Measurements from ENCODE around the gene SLC27A4.
"Not testable (repeated sequence)": the region's sequence is repeated elsewhere in the genome, so short reads cannot be mapped to it uniquely, and the experiment has no call there.

SLC27A4 gene

DNA sequence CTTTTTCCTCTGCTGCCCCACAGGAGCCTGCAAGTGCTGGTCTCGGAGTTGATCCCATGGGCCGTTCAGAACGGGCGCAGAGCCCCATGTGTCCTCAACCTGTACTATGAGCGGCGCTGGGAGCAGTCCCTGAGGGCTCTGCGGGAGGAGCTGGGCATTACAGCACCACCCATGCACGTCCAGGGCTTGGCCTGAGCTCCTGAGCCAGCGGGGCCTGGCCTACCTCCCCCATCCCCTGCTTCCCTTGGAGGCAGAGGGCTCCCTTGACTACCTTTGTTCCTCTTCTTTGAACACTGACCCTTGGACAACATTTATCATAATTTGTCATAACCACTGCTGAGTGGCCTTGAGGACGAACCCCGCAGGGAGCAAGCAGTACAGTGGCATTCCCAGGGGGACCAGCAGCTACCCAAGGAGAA, 6.9 kb upstream of the SLC27A4 start:
- H3K36me3 ChIP-seq (ENCODE audit: insufficient read depth, low read length) = peaks cover 10% of the 10 kb centered on the region
- H3K4me3 ChIP-seq (ENCODE audit: low read depth in 1 of 2, low read length in 2 of 2) = no peak overlapping the region
- H3K27me3 ChIP-seq (ENCODE audit: control insufficient read depth in 1 of 2, insufficient read depth in 2 of 2, low read length in 2 of 2) = no peaks in the 10 kb centered on the region
- H3K4me1 ChIP-seq (ENCODE audit: insufficient read depth, low read length) = no peaks in the 10 kb centered on the region
- H3K27ac ChIP-seq (ENCODE audit: low read depth, low read length) = no peak overlapping the region
- H3K9me3 ChIP-seq (ENCODE audit: low read length) = no peaks in the 10 kb centered on the region
- no peak overlapping the region for H3K9ac ChIP-seq (ENCODE audit: low read length)

DNA sequence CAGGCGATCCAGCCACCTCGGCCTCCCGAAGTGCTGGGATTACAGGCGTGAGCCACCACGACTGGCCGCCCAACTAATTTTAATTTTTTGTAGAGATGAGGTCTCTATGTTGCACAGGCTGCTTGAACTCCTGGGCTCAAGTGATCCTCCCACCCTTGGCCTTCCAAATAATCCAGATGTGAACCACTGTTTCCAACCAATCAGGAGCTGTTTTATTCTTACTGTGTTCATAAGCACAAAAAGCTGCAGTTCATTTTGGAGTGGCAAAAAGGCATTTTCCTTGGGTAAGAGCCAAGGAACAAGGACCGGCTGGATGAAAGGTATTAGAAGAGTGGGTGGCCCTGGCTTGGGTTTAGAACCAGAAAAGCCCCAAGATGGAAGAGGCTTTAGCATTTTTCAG, 5.2 kb upstream of the SLC27A4 start:
- no peaks in the 10 kb centered on the region for H3K9me3 ChIP-seq (ENCODE audit: low read length)
- no peak overlapping the region for H3K27ac ChIP-seq (ENCODE audit: low read depth, low read length)
- no peaks in the 10 kb centered on the region for H3K4me1 ChIP-seq (ENCODE audit: insufficient read depth, low read length)
- peaks cover 4% of the 10 kb centered on the region for H3K36me3 ChIP-seq (ENCODE audit: insufficient read depth, low read length)
- H3K9ac ChIP-seq (ENCODE audit: low read length) = no peak overlapping the region
- no peaks in the 10 kb centered on the region for H3K27me3 ChIP-seq (ENCODE audit: control insufficient read depth in 1 of 2, insufficient read depth in 2 of 2, low read length in 2 of 2)
- H3K4me3 ChIP-seq (ENCODE audit: low read depth in 1 of 2, low read length in 2 of 2) = no peak overlapping the region

DNA sequence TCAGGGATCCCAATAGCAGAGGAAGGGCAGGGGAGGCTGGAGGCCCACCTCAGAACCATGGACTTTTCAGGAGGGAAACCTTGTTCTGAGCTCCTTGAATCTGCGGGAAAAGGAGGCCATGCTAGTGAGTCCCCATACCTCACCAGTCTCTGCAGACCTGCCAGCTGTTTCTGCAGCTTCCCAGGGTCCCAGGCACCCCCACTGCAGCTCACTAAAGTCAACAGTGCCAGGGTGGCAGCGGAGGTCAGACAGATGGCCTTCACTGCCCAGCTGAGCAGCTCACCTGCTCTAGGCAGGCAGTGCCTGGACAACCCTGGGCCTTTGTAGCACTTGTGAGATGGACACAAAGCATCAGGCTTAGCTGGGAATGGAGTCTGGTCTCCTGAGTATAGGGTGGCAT, 4.4 kb upstream of the SLC27A4 start:
- H3K27ac ChIP-seq (ENCODE audit: low read depth, low read length) = no peak overlapping the region
- no peak overlapping the region for H3K9ac ChIP-seq (ENCODE audit: low read length)
- H3K27me3 ChIP-seq (ENCODE audit: control insufficient read depth in 1 of 2, insufficient read depth in 2 of 2, low read length in 2 of 2) = no peaks in the 10 kb centered on the region
- H3K36me3 ChIP-seq (ENCODE audit: insufficient read depth, low read length) = peaks cover 4% of the 10 kb centered on the region
- H3K4me1 ChIP-seq (ENCODE audit: insufficient read depth, low read length) = no peaks in the 10 kb centered on the region
- H3K4me3 ChIP-seq (ENCODE audit: low read depth in 1 of 2, low read length in 2 of 2) = no peak overlapping the region
- no peaks in the 10 kb centered on the region for H3K9me3 ChIP-seq (ENCODE audit: low read length)

DNA sequence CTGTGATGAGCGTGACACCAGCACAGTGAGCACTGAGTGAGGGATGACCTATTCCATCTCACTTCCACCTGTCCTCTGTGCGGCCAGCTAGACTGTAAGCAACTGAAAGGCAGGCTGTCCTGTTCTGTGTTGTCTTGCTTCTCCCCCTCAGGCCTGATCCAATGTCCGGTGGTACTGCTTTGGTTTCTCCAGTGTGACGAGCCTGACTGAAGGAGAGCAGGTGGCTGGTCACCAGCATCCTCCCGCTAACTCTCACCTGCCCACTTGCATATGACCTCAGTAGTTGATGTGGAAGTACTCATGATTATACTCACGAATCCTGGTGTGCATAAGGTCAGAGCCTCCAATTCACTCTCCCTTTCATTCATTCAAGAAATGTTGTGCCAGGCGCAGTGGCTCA, 2.4 kb upstream of the SLC27A4 start:
- Histone ChIP-seq H3K27me3 (ENCODE audit: control insufficient read depth in 1 of 2, insufficient read depth in 2 of 2, low read length in 2 of 2) (no peaks in the 10 kb centered on the region), H3K4me1 (ENCODE audit: insufficient read depth, low read length) (peaks cover 6% of the 10 kb centered on the region), H3K27ac (ENCODE audit: low read depth, low read length) (no peak overlapping the region), H3K36me3 (ENCODE audit: insufficient read depth, low read length) (peaks cover 3% of the 10 kb centered on the region), H3K9me3 (ENCODE audit: low read length) (no peaks in the 10 kb centered on the region), H3K9ac (ENCODE audit: low read length) (no peak overlapping the region), H3K4me3 (ENCODE audit: low read depth in 1 of 2, low read length in 2 of 2) (no peak overlapping the region)

DNA sequence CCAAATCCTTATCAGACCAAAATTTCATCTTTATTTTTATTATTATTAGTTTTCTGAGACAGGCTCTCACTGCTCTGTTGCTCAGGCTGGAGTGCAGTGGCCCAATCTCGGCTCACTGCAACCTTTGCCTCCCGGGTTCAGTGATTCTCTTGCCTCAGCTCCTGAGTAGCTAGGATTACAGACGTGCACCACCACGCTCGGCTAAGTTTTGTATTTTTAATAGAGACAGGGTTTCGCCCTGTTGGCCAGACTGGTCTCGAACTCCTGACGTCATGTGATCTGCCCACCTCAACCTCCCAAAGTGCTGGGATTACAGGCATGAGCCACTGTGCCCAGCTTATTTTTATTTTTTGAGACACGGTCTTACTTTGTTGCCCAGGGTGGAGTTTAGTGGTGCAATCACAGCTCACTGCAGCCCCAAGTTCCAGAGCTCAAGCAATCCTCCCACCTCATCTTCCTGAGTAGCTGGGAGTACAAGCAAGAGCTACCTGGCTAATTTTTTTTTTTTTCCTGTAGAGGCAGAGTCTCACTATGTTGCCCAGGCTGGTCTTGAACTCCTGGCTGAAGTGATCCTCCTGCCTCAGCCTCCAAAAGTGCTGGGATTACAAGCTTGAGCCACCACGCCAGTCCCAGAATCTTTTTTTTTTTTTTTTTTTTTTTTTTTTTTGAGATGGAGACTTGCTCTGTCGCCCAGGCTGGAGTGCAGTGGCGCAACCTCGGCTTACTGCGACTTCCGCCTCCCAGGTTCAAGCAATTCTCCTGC, 1.3 kb upstream of the SLC27A4 start:
- H3K4me1 ChIP-seq (ENCODE audit: insufficient read depth, low read length); H3K27ac ChIP-seq (ENCODE audit: low read depth, low read length); H3K4me3 ChIP-seq (ENCODE audit: low read depth in 1 of 2, low read length in 2 of 2); H3K9ac ChIP-seq (ENCODE audit: low read length); H3K27me3 ChIP-seq (ENCODE audit: control insufficient read depth in 1 of 2, insufficient read depth in 2 of 2, low read length in 2 of 2); H3K9me3 ChIP-seq (ENCODE audit: low read length): not testable (repeated sequence)
- H3K36me3 ChIP-seq (ENCODE audit: insufficient read depth, low read length) = peaks cover 14% of the 10 kb centered on the region

DNA sequence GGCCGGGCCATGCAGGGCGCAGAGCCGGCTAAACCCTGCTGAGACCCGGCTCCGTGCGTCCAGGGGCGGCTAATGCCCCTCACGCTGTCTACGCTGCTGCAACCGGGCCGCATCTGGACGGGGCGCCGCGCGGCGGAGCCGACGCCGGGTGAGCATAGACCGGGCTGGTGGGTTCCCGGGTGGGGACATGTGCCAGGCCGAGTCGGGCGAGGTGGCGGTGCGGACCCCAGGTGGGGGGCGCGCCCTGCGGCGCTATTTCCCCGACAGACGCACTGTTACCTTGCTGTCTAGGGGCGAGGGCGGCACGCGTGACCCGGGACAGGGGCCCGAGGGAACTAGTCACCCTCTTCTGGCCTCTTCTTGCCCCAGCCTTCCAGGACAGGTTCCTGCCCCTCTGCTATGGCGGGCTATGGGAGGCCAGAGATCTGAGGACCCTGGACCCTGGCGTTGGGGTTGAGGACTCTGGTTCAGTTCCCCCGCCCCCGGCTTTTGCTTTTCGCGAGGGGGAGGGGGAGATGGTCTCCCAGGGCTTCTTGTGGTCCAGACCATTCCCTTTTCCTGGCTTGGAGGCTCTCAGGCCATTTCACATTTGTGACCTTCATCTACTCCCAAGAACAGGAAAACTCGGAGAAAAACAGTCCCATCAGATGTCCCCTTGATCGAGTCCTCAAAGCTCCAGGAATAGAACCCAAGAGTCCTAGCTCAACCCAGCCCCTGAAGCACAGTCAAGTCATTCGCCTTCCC, 536 bp downstream of the SLC27A4 start:
- Histone ChIP-seq H3K27ac (ENCODE audit: low read depth, low read length) (peak overlapping the region; percentile 52), H3K9me3 (ENCODE audit: low read length) (no peaks in the 10 kb centered on the region), H3K27me3 (ENCODE audit: control insufficient read depth in 1 of 2, insufficient read depth in 2 of 2, low read length in 2 of 2) (no peaks in the 10 kb centered on the region), H3K4me3 (ENCODE audit: low read depth in 1 of 2, low read length in 2 of 2) (peak overlapping the region; percentile 66 to 68), H3K36me3 (ENCODE audit: insufficient read depth, low read length) (peaks cover 32% of the 10 kb centered on the region), H3K9ac (ENCODE audit: low read length) (peak overlapping the region; percentile 53), H3K4me1 (ENCODE audit: insufficient read depth, low read length) (peaks cover 6% of the 10 kb centered on the region)

DNA sequence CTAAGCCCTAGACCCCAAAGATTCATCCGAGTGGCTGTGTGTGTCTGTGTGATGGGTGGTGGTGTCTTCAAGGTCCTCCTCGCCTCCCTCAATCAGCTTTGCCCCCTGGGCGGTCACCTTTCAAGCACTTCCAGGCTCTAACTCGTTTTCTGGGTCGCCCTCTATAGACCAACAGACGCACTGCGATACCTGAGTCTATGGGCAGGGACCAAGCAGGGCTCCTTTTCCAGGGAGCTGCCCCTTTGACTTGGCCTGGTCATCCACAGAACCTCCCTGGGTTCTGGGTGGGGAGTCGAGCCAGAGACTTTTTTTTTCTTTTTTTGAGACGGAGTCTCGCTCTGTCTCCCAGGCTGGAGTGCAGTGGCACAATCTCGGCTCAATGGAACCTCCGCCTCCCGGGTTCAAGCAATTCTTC, 1.1 kb downstream of the SLC27A4 start:
- Histone ChIP-seq H3K27ac (ENCODE audit: low read depth, low read length) (no peak overlapping the region), H3K4me1 (ENCODE audit: insufficient read depth, low read length) (peaks cover 6% of the 10 kb centered on the region), H3K9me3 (ENCODE audit: low read length) (no peaks in the 10 kb centered on the region), H3K27me3 (ENCODE audit: control insufficient read depth in 1 of 2, insufficient read depth in 2 of 2, low read length in 2 of 2) (no peaks in the 10 kb centered on the region), H3K4me3 (ENCODE audit: low read depth in 1 of 2, low read length in 2 of 2) (peak overlapping the region; percentile 66 to 68), H3K36me3 (ENCODE audit: insufficient read depth, low read length) (peaks cover 35% of the 10 kb centered on the region), H3K9ac (ENCODE audit: low read length) (peak overlapping the region; percentile 53)

DNA sequence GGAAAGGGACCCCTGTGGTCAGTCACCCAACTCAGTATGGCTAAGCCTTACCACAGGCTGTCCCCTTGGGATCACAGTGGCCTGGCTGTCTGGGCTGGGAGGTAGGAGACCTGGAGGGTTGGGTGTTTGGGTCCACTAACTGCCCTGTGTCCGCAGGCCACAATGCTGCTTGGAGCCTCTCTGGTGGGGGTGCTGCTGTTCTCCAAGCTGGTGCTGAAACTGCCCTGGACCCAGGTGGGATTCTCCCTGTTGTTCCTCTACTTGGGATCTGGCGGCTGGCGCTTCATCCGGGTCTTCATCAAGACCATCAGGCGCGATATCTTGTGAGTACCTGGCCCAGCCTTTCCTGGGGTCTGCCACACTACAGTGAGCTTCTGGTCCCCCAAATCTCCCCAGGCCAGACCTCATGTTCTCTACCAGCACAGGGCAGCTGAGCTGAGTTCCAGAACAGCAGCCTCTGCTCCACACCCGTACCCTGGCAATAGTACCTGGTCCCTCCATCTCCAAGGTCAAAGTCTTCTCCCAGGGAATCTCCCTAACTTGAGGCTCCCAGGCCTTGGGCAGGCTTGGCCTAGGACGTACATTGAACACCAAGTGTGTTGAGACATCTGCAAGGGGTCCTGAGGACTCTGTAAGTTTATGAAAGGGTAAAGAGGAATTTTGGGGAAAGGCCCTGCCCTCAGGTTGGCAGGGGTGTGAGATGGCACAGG, 2.8 kb downstream of the SLC27A4 start:
- H3K9ac ChIP-seq (ENCODE audit: low read length) = no peak overlapping the region
- H3K4me1 ChIP-seq (ENCODE audit: insufficient read depth, low read length) = peaks cover 6% of the 10 kb centered on the region
- no peak overlapping the region for H3K4me3 ChIP-seq (ENCODE audit: low read depth in 1 of 2, low read length in 2 of 2)
- H3K27me3 ChIP-seq (ENCODE audit: control insufficient read depth in 1 of 2, insufficient read depth in 2 of 2, low read length in 2 of 2) = no peaks in the 10 kb centered on the region
- no peak overlapping the region for H3K27ac ChIP-seq (ENCODE audit: low read depth, low read length)
- H3K36me3 ChIP-seq (ENCODE audit: insufficient read depth, low read length) = peaks cover 47% of the 10 kb centered on the region
- no peaks in the 10 kb centered on the region for H3K9me3 ChIP-seq (ENCODE audit: low read length)

DNA sequence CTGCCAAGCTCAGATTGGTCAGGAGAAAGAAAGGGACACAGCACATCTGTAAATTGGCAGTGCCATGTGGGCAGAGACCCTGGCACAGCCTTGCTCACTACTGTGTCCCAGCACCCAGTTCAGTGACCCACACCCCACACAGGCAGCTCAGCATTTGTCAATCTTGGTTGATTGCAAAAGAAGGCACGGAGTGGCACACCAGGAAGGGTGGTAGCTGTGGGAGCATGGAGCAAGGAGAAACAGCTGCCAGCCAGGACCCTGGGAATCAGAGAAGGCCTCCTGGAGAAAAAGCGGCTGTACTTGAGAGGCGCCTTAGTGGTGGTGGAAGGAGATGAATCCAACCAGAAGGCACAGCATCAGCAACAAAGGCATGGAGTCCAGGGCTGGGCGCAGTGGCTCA, 3.5 kb downstream of the SLC27A4 start:
- Histone ChIP-seq H3K4me1 (ENCODE audit: insufficient read depth, low read length) (peaks cover 6% of the 10 kb centered on the region), H3K9me3 (ENCODE audit: low read length) (no peaks in the 10 kb centered on the region), H3K4me3 (ENCODE audit: low read depth in 1 of 2, low read length in 2 of 2) (no peak overlapping the region), H3K36me3 (ENCODE audit: insufficient read depth, low read length) (peaks cover 53% of the 10 kb centered on the region), H3K27ac (ENCODE audit: low read depth, low read length) (no peak overlapping the region), H3K9ac (ENCODE audit: low read length) (no peak overlapping the region), H3K27me3 (ENCODE audit: control insufficient read depth in 1 of 2, insufficient read depth in 2 of 2, low read length in 2 of 2) (no peaks in the 10 kb centered on the region)

DNA sequence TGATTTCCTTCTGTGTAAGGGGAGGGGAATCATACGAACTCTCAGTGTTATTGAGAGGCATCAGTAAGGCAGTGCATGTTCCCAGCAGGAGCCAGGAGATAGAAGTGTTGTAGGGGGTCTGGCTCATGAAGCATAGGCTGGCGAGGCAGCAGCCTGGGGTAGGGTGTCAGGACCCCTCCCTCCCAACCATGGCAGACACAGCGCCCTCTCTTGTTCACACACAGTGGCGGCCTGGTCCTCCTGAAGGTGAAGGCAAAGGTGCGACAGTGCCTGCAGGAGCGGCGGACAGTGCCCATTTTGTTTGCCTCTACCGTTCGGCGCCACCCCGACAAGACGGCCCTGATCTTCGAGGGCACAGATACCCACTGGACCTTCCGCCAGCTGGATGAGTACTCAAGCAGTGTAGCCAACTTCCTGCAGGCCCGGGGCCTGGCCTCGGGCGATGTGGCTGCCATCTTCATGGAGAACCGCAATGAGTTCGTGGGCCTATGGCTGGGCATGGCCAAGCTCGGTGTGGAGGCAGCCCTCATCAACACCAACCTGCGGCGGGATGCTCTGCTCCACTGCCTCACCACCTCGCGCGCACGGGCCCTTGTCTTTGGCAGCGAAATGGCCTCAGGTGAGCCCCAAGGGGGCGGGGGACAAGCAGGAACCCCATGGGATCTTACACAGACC, 4.7 kb downstream of the SLC27A4 start:
- Histone ChIP-seq H3K27ac (ENCODE audit: low read depth, low read length) (no peak overlapping the region), H3K9ac (ENCODE audit: low read length) (no peak overlapping the region), H3K9me3 (ENCODE audit: low read length) (no peaks in the 10 kb centered on the region), H3K36me3 (ENCODE audit: insufficient read depth, low read length) (peaks cover 62% of the 10 kb centered on the region), H3K27me3 (ENCODE audit: control insufficient read depth in 1 of 2, insufficient read depth in 2 of 2, low read length in 2 of 2) (no peaks in the 10 kb centered on the region), H3K4me3 (ENCODE audit: low read depth in 1 of 2, low read length in 2 of 2) (no peak overlapping the region), H3K4me1 (ENCODE audit: insufficient read depth, low read length) (peaks cover 6% of the 10 kb centered on the region)

DNA sequence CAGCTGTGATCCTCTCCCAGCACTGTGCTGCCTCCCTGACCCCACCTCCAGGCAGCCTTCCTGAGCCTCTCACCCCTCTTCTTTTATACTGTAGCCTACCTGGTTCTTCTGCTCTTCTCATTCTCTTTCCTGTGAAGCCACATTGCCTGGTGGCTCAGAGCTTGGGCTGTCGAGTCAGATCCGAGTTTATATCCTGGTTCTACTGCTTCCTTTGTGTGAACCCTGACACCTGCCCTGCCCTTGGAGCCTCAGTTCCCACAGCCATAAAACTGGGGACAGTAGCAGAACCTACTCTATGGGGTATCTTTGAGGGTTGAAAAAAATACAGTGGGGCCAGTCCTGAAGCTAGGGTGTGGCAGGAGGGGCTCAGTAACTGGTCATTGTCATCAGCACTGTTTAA, 8.8 kb downstream of the SLC27A4 start:
- no peaks in the 10 kb centered on the region for H3K27me3 ChIP-seq (ENCODE audit: control insufficient read depth in 1 of 2, insufficient read depth in 2 of 2, low read length in 2 of 2)
- no peak overlapping the region for H3K4me3 ChIP-seq (ENCODE audit: low read depth in 1 of 2, low read length in 2 of 2)
- H3K36me3 ChIP-seq (ENCODE audit: insufficient read depth, low read length) = peaks cover 61% of the 10 kb centered on the region
- H3K9ac ChIP-seq (ENCODE audit: low read length) = no peak overlapping the region
- H3K9me3 ChIP-seq (ENCODE audit: low read length) = no peaks in the 10 kb centered on the region
- no peaks in the 10 kb centered on the region for H3K4me1 ChIP-seq (ENCODE audit: insufficient read depth, low read length)
- H3K27ac ChIP-seq (ENCODE audit: low read depth, low read length) = no peak overlapping the region

All from muscle layer of colon (tissue), 2 donors.